Endothelial cell of umbilical vein (primary cell): ENCODE results near the gene R3HDM2.

Experiments used
- EZH2 ChIP-seq: IDR thresholded peaks from 2 replicates; pipeline ENCODE4 v1.6.1; 2012; ENCODE audit warnings: borderline replicate concordance, low read depth, mild to moderate bottlenecking, moderate library complexity, low read length, inconsistent platforms; ENCODE audit not compliant: severe bottlenecking
- POLR2A ChIP-seq: IDR thresholded peaks from 2 replicates; pipeline ENCODE4 v1.6.1; 2012; ENCODE audit warnings: low read depth, mild to moderate bottlenecking, control low read depth, low read length
- POLR2AphosphoS5 ChIP-seq: IDR thresholded peaks from 2 replicates; pipeline ENCODE4 v1.6.1; 2012; ENCODE audit warnings: low read depth, mild to moderate bottlenecking, control low read depth, low read length, moderate library complexity; ENCODE audit not compliant: insufficient read depth
- TF ChIP-seq, protein P1 (sequence below), 2 donors: IDR thresholded peaks; 1 replicate in 1 of 2; 2 replicates in 1 of 2; pipeline ENCODE4 v1.5.1; 2011; ENCODE audit warnings: low read length in 2 of 2, mild to moderate bottlenecking in 2 of 2, moderate library complexity in 2 of 2, control low read depth in 1 of 2, inconsistent platforms in 1 of 2, low read depth in 1 of 2; ENCODE audit not compliant: insufficient read depth in 1 of 2; ENCODE audit errors: extremely low read depth in 1 of 2

DNA sequence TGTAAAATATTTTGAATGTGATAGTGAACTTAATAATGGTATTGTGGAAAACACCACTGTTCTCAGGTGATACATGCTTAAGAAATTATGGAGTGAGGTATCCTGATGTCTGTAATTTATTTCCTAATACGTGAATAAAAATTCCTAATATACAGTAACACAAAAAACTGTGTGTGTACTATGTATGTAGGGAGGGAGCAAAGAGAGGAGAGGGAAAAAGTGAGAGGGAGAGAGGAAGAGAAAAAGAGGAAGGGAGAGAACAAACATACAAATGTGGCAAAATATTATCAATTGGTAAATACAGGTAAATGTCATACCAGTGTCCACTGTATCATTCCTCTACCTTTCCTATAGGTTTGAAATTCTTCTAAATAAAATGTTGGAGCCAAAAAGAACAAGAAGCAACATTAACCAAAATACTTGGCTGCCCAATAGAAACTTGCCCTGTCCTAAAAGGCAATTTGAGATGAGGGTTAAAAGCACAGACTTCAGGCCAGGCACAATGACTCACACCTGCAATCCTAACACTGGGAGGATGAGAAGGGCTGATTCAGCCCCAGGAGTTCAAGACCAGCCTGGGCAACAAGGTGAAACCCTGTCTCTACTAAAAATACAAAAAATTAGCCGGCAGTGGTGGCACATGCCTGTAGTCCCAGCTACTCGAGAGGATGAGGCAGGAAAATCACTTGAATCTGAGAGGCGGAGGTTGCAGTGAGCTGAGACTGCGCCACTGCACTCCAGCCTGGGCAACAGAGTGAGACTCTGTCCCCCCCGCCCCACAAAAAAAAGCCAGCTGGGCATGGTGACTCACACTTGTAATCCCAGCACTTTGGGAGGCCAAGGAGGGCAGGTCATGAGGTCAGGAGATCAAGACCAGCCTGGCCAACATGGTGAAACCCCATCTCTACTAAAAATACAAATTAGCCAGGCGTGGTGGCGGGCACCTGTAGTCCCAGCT lies 14.5 kb downstream of the R3HDM2 start:
- TF ChIP-seq, protein P1, sequence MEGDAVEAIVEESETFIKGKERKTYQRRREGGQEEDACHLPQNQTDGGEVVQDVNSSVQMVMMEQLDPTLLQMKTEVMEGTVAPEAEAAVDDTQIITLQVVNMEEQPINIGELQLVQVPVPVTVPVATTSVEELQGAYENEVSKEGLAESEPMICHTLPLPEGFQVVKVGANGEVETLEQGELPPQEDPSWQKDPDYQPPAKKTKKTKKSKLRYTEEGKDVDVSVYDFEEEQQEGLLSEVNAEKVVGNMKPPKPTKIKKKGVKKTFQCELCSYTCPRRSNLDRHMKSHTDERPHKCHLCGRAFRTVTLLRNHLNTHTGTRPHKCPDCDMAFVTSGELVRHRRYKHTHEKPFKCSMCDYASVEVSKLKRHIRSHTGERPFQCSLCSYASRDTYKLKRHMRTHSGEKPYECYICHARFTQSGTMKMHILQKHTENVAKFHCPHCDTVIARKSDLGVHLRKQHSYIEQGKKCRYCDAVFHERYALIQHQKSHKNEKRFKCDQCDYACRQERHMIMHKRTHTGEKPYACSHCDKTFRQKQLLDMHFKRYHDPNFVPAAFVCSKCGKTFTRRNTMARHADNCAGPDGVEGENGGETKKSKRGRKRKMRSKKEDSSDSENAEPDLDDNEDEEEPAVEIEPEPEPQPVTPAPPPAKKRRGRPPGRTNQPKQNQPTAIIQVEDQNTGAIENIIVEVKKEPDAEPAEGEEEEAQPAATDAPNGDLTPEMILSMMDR (IDR thresholded peaks at IDR 0.05; ENCODE audit: extremely low read depth in 1 of 2, insufficient read depth in 1 of 2, low read depth in 1 of 2, low read length in 2 of 2), result no peak
- TF ChIP-seq EZH2, result no peak
- no peak for TF ChIP-seq POLR2A
- TF ChIP-seq POLR2AphosphoS5, result no peak
